ENCODE measurements around the gene KCNQ1.

The KCNQ1 gene

GRCh38 chr11:2549080-2549479 is 104.3 kb downstream of the KCNQ1 start:
- no peak for DNase-seq (ENCODE audit: low read depth)
- no peak overlapping the region for H3K4me3 ChIP-seq (ENCODE audit: low read depth, low read length)
- TF ChIP-seq, protein P1, sequence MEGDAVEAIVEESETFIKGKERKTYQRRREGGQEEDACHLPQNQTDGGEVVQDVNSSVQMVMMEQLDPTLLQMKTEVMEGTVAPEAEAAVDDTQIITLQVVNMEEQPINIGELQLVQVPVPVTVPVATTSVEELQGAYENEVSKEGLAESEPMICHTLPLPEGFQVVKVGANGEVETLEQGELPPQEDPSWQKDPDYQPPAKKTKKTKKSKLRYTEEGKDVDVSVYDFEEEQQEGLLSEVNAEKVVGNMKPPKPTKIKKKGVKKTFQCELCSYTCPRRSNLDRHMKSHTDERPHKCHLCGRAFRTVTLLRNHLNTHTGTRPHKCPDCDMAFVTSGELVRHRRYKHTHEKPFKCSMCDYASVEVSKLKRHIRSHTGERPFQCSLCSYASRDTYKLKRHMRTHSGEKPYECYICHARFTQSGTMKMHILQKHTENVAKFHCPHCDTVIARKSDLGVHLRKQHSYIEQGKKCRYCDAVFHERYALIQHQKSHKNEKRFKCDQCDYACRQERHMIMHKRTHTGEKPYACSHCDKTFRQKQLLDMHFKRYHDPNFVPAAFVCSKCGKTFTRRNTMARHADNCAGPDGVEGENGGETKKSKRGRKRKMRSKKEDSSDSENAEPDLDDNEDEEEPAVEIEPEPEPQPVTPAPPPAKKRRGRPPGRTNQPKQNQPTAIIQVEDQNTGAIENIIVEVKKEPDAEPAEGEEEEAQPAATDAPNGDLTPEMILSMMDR (IDR thresholded peaks at IDR 0.05; ENCODE audit: low read depth, low read length, missing control alignments) = no peak
- in situ Hi-C loops (cut with HindIII; ENCODE audit: low sequenced_read_pairs) = no loop called here

GRCh38 chr11:2549491-2549875 is 104.7 kb downstream of the KCNQ1 start:
- in situ Hi-C loops (cut with HindIII; ENCODE audit: low sequenced_read_pairs) = no loop called here
- TF ChIP-seq, protein P1 (IDR thresholded peaks at IDR 0.05; ENCODE audit: low read depth, low read length, missing control alignments) = no peak
- no peak overlapping the region for H3K4me3 ChIP-seq (ENCODE audit: low read depth, low read length)
- DNase-seq (ENCODE audit: low read depth) = no peak

DNA sequence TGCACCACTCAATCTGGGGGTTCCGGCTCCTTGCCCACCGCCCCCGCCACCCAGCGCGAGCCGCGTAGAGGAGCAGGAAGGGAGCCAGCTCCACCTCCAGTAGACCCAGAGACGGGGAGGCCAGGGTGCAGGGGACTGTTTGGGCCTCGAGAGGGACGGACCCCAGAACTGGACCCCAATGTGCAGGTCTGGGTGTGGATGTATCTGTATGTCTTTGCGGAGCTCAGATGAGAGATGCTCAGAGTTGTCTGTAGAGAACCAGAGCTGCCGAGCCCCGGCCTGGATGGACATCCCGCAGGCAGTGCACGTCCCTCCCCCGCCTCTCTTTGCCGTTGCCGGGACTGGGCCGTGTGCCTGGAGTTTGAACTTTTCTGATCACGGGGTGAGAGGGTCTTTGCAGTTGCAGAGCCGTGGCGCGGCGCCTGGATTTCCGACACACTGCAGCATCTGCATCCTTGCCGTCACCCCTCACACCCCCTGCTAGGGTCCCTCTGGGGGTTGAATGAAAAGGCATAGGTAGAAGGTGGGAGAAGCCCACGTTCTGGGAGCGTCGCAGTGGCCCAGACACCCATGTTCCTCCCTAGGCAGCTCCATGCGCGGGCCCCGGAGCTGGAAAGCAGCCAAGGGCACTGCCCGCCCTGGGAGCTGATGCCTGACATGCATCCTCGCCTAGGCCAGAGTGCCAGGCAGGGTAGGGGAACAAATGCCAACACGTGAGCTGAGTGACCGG is 105.2 kb downstream of the KCNQ1 start:
- no peak overlapping the region for H3K4me3 ChIP-seq (ENCODE audit: low read depth, low read length)
- TF ChIP-seq, protein P1 (IDR thresholded peaks at IDR 0.05; ENCODE audit: low read depth, low read length, missing control alignments) = no peak
- in situ Hi-C loops (cut with HindIII; ENCODE audit: low sequenced_read_pairs) = no loop called here
- no peak for DNase-seq (ENCODE audit: low read depth)

GRCh38 chr11:2550606-2550970 is 105.8 kb downstream of the KCNQ1 start:
- H3K4me3 ChIP-seq (ENCODE audit: low read depth, low read length) = no peak overlapping the region
- TF ChIP-seq, protein P1 (IDR thresholded peaks at IDR 0.05; ENCODE audit: low read depth, low read length, missing control alignments) = no peak
- in situ Hi-C loops (cut with HindIII; ENCODE audit: low sequenced_read_pairs) = no loop called here
- no peak for DNase-seq (ENCODE audit: low read depth)

DNA sequence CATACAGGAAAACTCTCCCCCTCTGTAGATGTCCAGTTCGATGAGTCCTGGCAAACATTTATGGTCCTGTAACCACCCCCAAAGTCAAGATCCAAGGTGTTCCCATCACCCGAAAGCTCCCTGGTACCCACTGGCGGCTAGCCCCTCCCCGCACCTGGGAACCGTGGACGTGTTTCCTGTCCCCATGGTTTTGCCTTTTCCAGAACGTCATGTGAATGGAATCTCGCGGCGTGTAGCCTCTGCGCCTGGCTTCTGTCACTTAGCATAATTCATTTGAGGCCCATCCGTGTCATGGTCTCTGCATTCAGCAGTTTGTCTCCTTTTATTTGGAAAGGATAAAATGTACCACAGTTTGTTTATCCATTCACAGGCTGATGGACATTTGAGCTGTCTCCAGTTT is 106.3 kb downstream of the KCNQ1 start:
- in situ Hi-C loops (cut with HindIII; ENCODE audit: low sequenced_read_pairs) = no loop called here
- TF ChIP-seq, protein P1 (IDR thresholded peaks at IDR 0.05; ENCODE audit: low read depth, low read length, missing control alignments) = no peak
- no peak overlapping the region for H3K4me3 ChIP-seq (ENCODE audit: low read depth, low read length)
- no peak for DNase-seq (ENCODE audit: low read depth)

DNA sequence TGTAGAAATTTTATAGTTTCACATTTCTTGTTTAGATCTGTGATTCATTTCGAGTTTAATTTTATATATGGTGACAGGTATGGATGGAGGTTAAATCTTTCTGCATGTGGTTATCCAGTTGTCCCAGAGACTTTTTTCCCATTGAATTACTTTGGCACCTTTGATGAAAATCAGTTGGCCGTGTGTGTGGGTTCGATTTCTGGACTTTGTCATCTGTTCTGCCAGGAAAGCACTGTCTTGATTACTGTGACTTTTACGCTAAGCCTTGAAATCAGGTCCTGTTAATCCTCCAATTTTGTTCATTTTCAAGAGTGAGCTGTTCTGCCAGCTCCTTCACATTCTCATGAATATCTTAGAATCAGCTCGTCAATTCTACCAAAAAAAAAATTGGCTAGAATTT is 107.4 kb downstream of the KCNQ1 start:
- H3K4me3 ChIP-seq (ENCODE audit: low read depth, low read length) = no peak overlapping the region
- DNase-seq (ENCODE audit: low read depth) = no peak
- TF ChIP-seq, protein P1 (IDR thresholded peaks at IDR 0.05; ENCODE audit: low read depth, low read length, missing control alignments) = no peak
- in situ Hi-C loops (cut with HindIII; ENCODE audit: low sequenced_read_pairs) = no loop called here

Measured in astrocyte of the cerebellum (primary cell).